ENCODE results near the gene OSTF1.

Gene OSTF1

DNA sequence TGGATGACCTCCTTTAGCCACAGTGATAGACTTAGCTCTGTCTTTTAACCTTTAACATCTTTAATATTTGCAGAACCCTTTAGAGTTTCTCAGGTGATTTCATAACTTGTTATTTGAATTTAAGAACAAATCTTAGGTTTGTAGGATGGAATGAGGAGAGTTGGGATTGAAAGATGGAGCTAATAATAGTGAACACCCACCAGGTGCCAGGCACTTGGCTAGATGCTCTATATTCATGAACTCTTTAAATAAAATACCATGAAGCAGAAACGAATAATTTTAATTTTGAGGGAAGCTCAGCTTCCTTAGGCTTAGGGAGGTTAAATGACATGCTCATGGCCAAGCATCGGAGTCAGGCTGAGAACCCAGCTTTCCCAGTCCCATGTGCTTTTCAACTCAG is 40.8 kb upstream of the OSTF1 start:
- ChIA-PET CTCF (interaction anchor here (1.1 to 1.2 kb wide), 4 partner anchors 19 to 271 kb away, joined by 3 to 5 read pairs (median 4); partner anchors contain the start of gene CARNMT1), POLR2A (interaction anchor here (0.6 kb wide), 1 partner anchor 9 kb away, joined by 3 read pairs; no protein-coding TSS in a partner anchor)
- DNase-seq (ENCODE audit: low read depth, low spot score) = no peak
- TF ChIP-seq, protein P1, sequence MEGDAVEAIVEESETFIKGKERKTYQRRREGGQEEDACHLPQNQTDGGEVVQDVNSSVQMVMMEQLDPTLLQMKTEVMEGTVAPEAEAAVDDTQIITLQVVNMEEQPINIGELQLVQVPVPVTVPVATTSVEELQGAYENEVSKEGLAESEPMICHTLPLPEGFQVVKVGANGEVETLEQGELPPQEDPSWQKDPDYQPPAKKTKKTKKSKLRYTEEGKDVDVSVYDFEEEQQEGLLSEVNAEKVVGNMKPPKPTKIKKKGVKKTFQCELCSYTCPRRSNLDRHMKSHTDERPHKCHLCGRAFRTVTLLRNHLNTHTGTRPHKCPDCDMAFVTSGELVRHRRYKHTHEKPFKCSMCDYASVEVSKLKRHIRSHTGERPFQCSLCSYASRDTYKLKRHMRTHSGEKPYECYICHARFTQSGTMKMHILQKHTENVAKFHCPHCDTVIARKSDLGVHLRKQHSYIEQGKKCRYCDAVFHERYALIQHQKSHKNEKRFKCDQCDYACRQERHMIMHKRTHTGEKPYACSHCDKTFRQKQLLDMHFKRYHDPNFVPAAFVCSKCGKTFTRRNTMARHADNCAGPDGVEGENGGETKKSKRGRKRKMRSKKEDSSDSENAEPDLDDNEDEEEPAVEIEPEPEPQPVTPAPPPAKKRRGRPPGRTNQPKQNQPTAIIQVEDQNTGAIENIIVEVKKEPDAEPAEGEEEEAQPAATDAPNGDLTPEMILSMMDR (IDR thresholded peaks at IDR 0.05; ENCODE audit: insufficient read depth, low read length, missing control alignments) = no peak
- H3K4me3 ChIP-seq (ENCODE audit: low read depth, low read length) = no peak overlapping the region

DNA sequence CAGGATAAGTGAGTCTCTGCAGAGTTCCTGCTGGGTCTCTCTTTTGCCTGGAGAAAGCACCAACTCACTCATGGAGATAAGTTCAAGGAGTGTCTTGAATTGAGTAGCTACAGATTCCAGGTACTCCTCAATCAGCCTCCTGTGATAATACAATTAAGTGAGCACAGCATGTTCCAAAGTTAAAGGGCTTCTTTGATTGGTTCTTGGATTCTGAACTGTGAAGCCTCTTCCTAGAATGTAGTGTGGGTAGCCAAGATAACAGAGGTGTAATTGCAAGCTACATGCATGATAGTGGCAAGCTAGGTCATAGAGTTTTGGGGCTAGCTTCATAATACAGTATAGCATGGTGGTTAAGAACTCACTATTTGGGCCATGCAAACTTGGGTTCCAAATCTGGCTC is 37.0 kb upstream of the OSTF1 start:
- ChIA-PET POLR2A (no interaction called here), CTCF (interaction anchor here (0.7 to 1.3 kb wide), 3 partner anchors 11 to 281 kb away, joined by 3 read pairs; no protein-coding TSS in a partner anchor)
- H3K4me3 ChIP-seq (ENCODE audit: low read depth, low read length) = no peak overlapping the region
- TF ChIP-seq, protein P1 (IDR thresholded peaks at IDR 0.05; ENCODE audit: insufficient read depth, low read length, missing control alignments) = no peak
- no peak for DNase-seq (ENCODE audit: low read depth, low spot score)

DNA sequence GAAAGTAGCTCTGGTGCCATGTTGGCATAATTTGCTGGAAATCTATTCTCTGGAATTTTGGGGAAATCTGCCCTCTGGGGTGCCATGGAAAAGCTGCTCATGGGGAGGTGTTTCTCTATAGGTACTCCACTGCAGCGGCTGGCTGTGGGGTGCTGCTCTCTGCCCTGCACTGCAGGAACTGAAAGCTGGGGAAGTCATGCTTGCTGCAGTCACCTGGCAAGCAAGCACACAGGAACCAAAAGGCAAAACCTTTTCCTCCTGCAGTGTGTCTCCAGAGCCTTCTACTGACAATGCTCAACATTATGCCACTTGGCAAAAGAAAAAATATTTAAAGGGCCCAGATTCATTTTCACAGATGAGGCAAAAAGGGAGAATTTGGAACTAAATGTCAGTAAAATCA is 34.4 kb upstream of the OSTF1 start:
- no peak for DNase-seq (ENCODE audit: low read depth, low spot score)
- TF ChIP-seq, protein P1 (IDR thresholded peaks at IDR 0.05; ENCODE audit: insufficient read depth, low read length, missing control alignments) = no peak
- POLR2A ChIA-PET = interaction anchor here (0.7 kb wide), 1 partner anchor 103 kb away, joined by 3 read pairs; no protein-coding TSS in a partner anchor
- CTCF ChIA-PET = interaction anchor here (0.9 kb wide), 2 partner anchors 13 to 277 kb away, joined by 3 read pairs; no protein-coding TSS in a partner anchor
- H3K4me3 ChIP-seq (ENCODE audit: low read depth, low read length) = no peak overlapping the region

DNA sequence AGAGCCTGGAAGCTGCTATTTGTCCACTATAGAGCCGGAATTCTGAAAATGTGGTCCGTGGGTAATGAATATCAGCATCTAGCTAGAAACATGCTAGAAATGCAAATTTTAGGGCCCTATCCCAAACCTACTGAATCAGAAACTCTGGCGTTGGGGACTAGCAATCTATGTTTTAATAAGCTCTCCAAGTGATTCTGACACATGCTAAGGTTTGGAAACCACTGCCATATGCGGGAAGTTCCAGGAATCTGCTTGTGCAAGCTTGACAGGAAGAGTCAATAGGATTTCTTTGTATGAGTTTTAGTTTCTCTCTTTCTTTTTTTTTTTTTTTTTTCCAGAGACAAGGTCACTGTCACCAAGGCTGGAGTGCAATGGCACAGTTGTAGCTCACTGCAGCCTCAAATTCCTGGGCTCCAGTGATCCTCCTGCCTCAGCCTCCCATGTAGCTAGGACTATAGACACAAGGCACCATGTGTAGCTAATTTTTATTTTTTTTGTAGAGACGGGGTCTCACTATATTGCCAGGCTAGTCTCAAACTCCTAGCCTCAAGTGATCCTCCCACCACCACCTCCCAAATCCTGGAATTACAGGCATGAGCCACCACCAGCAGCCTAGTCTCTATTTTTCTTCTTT is 33.8 kb upstream of the OSTF1 start:
- TF ChIP-seq, protein P1 (IDR thresholded peaks at IDR 0.05; ENCODE audit: insufficient read depth, low read length, missing control alignments) = no peak
- DNase-seq (ENCODE audit: low read depth, low spot score) = peak; percentile 58
- POLR2A ChIA-PET = interaction anchor here (0.7 kb wide), 1 partner anchor 104 kb away, joined by 3 read pairs; no protein-coding TSS in a partner anchor
- H3K4me3 ChIP-seq (ENCODE audit: low read depth, low read length) = no peak overlapping the region
- CTCF ChIA-PET = interaction anchor here (0.9 kb wide), 2 partner anchors 14 to 277 kb away, joined by 3 read pairs; no protein-coding TSS in a partner anchor

DNA sequence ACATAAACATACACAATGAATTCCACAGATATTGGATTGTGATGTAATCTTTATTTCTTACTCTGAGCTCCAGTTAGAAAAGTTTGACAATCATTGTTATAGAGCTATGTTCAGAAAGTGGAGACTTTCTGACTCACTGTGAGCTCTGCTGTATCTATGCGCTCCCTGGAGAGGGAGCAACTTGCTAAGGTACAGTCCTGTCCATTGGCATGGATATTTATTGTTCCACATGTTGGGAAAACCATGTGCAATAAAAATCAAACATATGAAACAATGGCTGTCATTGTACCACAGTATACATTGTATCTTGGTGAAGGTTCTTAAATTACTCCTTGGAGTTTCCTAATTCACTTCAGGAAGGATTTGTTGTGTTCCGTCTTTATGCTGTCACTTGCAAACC is 27.1 kb upstream of the OSTF1 start:
- ChIA-PET POLR2A (no interaction called here), CTCF (no interaction called here)
- DNase-seq (ENCODE audit: low read depth, low spot score) = no peak
- H3K4me3 ChIP-seq (ENCODE audit: low read depth, low read length) = no peak overlapping the region
- TF ChIP-seq, protein P1 (IDR thresholded peaks at IDR 0.05; ENCODE audit: insufficient read depth, low read length, missing control alignments) = no peak

DNA sequence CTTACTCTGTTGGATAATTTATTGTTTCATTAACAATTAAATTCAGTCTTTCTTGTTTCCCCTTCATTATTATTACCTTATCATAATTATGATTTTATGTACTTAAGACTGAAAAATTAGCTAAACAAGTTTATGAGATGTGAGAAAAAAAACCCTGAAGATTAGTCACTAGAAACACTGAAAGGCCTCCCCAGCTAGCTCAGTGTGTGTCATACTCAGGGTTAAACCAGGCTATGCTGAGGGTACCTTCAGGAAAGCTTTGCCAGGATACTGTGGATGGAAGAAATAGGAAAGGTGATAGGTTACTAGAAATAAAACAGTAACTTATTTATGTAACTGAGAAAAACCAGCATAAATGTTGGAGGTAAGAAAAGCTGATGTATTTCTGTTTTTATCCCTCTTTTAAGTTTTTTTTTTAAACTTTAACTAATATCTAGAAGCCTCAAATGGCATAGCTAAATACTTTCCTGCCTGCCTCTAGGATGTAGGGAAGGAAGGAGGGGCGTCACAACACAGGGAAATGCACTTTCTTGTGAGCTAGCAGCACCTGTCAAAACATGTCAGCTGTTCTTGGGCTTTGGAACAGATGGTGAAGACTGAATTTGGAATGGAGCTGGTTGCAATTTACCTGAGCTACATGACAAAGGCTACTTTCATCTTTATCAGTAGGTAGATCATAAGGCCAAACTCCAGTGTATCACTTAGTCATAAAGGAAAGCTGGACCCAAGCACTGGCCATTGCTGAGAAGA is 24.6 kb upstream of the OSTF1 start:
- TF ChIP-seq, protein P1 (IDR thresholded peaks at IDR 0.05; ENCODE audit: insufficient read depth, low read length, missing control alignments) = no peak
- H3K4me3 ChIP-seq (ENCODE audit: low read depth, low read length) = no peak overlapping the region
- no peak for DNase-seq (ENCODE audit: low read depth, low spot score)
- ChIA-PET POLR2A (no interaction called here), CTCF (interaction anchor here (0.7 to 2.9 kb wide), 15 partner anchors 11 to 291 kb away, joined by 3 to 14 read pairs (median 4); partner anchors contain the start of genes C9orf40, CARNMT1, NMRK1 and OSTF1)
